ENCODE results near the gene ATF6.

DNA sequence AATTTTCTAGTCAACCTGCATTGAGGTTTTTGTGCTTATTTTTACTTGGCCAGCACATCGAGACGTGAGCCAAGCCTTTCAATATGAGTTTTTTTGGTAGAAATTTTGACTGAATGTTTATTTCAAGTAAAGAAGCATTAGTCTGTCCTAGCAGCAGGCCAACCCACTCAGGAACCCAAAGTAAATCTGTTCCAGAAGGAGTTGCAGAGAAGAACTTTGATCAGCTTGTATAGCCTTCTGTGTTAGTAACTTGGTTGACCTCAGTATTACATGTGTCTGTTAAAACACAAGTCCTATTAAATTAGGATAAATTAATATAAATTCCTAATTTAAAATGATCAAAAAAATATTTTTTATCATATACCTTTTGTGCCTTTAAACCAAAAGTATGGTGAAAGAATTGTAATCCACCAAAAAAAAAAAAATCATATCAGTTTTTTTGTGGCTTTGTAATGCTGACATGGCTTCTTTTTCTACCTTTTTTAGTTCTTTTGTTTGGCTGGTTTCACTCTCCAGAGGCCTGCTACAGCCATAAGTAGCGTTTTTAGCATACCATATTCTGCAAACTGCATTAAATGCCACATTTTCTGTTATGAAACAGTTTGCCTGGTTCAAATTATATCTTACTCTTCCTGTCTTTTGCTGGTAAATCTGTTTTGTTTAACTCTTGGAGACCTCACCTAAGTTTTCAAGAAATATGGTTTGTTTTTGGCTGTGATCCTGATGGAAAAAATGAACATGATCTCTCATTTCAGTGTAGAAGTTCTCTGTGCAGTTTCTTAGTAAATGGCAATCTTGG, 39.5 kb downstream of the ATF6 start:
- TF ChIP-seq, protein P1, sequence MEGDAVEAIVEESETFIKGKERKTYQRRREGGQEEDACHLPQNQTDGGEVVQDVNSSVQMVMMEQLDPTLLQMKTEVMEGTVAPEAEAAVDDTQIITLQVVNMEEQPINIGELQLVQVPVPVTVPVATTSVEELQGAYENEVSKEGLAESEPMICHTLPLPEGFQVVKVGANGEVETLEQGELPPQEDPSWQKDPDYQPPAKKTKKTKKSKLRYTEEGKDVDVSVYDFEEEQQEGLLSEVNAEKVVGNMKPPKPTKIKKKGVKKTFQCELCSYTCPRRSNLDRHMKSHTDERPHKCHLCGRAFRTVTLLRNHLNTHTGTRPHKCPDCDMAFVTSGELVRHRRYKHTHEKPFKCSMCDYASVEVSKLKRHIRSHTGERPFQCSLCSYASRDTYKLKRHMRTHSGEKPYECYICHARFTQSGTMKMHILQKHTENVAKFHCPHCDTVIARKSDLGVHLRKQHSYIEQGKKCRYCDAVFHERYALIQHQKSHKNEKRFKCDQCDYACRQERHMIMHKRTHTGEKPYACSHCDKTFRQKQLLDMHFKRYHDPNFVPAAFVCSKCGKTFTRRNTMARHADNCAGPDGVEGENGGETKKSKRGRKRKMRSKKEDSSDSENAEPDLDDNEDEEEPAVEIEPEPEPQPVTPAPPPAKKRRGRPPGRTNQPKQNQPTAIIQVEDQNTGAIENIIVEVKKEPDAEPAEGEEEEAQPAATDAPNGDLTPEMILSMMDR (IDR thresholded peaks at IDR 0.05): no peak
- no peak for TF ChIP-seq EZH2 (IDR thresholded peaks at IDR 0.05; ENCODE audit: borderline replicate concordance, insufficient read depth, low read depth, low read length, poor library complexity, severe bottlenecking)
